ENCODE results near the gene VPS26B. TPM values are rescaled to one million over a fixed set of nuclear protein-coding genes. Genes with fewer than 3 reads are reported as not detected.
"Not testable (repeated sequence)": the region's sequence is repeated elsewhere in the genome, so short reads cannot be mapped to it uniquely, and the experiment has no call there.

Gene VPS26B
- 10 to 100 TPM; 48.9 to 61.2 (median 59.8) TPM for polyA plus RNA-seq (ENCODE audit: insufficient read length in 3 of 3)
- long read RNA-seq, donor 1, transcript VPS26B-206 (2 exons, 2,073 nt), result minor isoform, 5 of 25 reads
- long read RNA-seq, donor 1, transcript VPS26B-201 (6 exons, 3,691 nt), result major isoform, 8 of 25 reads
- long read RNA-seq, donor 1, partial matches to known transcripts, result 12 of 25 reads
- long read RNA-seq, donor 1, other reads (novel, unspliced or antisense), result 0 of 25 reads
- long read RNA-seq, donor 2, transcript VPS26B-201 (6 exons, 3,691 nt), result major isoform, 27 of 44 reads
- long read RNA-seq, donor 2, transcript VPS26B-206 (2 exons, 2,073 nt), result minor isoform, 6 of 44 reads
- long read RNA-seq, donor 2, partial matches to known transcripts, result 9 of 44 reads
- long read RNA-seq, donor 2, other reads (novel, unspliced or antisense), result 0 of 44 reads
- long read RNA-seq, donor 3, transcript VPS26B-201 (6 exons, 3,691 nt), result major isoform, 12 of 24 reads
- long read RNA-seq, donor 3, transcript VPS26B-206 (2 exons, 2,073 nt), result minor isoform, 5 of 24 reads
- long read RNA-seq, donor 3, partial matches to known transcripts, result 7 of 24 reads
- long read RNA-seq, donor 3, other reads (novel, unspliced or antisense), result 0 of 24 reads
- long read RNA-seq, donor 4, transcript VPS26B-201 (6 exons, 3,691 nt), result major isoform, 11 of 33 reads
- long read RNA-seq, donor 4, transcript VPS26B-206 (2 exons, 2,073 nt), result minor isoform, 8 of 33 reads
- long read RNA-seq, donor 4, partial matches to known transcripts, result 14 of 33 reads
- long read RNA-seq, donor 4, other reads (novel, unspliced or antisense), result 0 of 33 reads
- long read RNA-seq, donor 5, transcript VPS26B-201 (6 exons, 3,691 nt), result major isoform, 5 of 72 reads
- long read RNA-seq, donor 5, partial matches to known transcripts, result 31 of 72 reads
- long read RNA-seq, donor 5, other reads (novel, unspliced or antisense), result 33 of 72 reads
- long read RNA-seq, donor 6, transcript VPS26B-201 (6 exons, 3,691 nt), result major isoform, 15 of 22 reads
- long read RNA-seq, donor 6, transcript VPS26B-206 (2 exons, 2,073 nt), result minor isoform, 7 of 22 reads
- long read RNA-seq, donor 6, partial matches to known transcripts, result 0 of 22 reads
- long read RNA-seq, donor 6, other reads (novel, unspliced or antisense), result 0 of 22 reads
- long read RNA-seq, donor 7, transcript VPS26B-206 (2 exons, 2,073 nt), result minor isoform, 7 of 135 reads
- long read RNA-seq, donor 7, transcript VPS26B-201 (6 exons, 3,691 nt), result major isoform, 18 of 135 reads
- long read RNA-seq, donor 7, partial matches to known transcripts, result 50 of 135 reads
- long read RNA-seq, donor 7, other reads (novel, unspliced or antisense), result 60 of 135 reads
- long read RNA-seq, donor 8, transcript VPS26B-201 (6 exons, 3,691 nt), result major isoform, 8 of 25 reads
- long read RNA-seq, donor 8, partial matches to known transcripts, result 7 of 25 reads
- long read RNA-seq, donor 8, other reads (novel, unspliced or antisense), result 7 of 25 reads
- long read RNA-seq, donor 9, transcript VPS26B-206 (2 exons, 2,073 nt), result minor isoform, 10 of 28 reads
- long read RNA-seq, donor 9, transcript VPS26B-201 (6 exons, 3,691 nt), result major isoform, 11 of 28 reads
- long read RNA-seq, donor 9, partial matches to known transcripts, result 6 of 28 reads
- long read RNA-seq, donor 9, other reads (novel, unspliced or antisense), result 0 of 28 reads
- long read RNA-seq, donor 10, transcript VPS26B-206 (2 exons, 2,073 nt), result major isoform, 6 of 10 reads
- long read RNA-seq, donor 10, partial matches to known transcripts, result 0 of 10 reads
- long read RNA-seq, donor 10, other reads (novel, unspliced or antisense), result 0 of 10 reads
- long read RNA-seq, donor 11, transcript VPS26B-201 (6 exons, 3,691 nt), result major isoform, 11 of 15 reads
- long read RNA-seq, donor 11, partial matches to known transcripts, result 0 of 15 reads
- long read RNA-seq, donor 11, other reads (novel, unspliced or antisense), result 0 of 15 reads
- long read RNA-seq, donor 12, transcript VPS26B-206 (2 exons, 2,073 nt), result minor isoform, 14 of 57 reads
- long read RNA-seq, donor 12, transcript VPS26B-201 (6 exons, 3,691 nt), result major isoform, 21 of 57 reads
- long read RNA-seq, donor 12, partial matches to known transcripts, result 20 of 57 reads
- long read RNA-seq, donor 12, other reads (novel, unspliced or antisense), result 0 of 57 reads
- long read RNA-seq, donor 13, transcript VPS26B-201 (6 exons, 3,691 nt), result major isoform, 5 of 26 reads
- long read RNA-seq, donor 13, partial matches to known transcripts, result 18 of 26 reads
- long read RNA-seq, donor 13, other reads (novel, unspliced or antisense), result 0 of 26 reads
- long read RNA-seq, donor 14, result 0 reads
- long read RNA-seq, donor 15, transcript VPS26B-206 (2 exons, 2,073 nt), result minor isoform, 8 of 23 reads
- long read RNA-seq, donor 15, transcript VPS26B-201 (6 exons, 3,691 nt), result major isoform, 14 of 23 reads
- long read RNA-seq, donor 15, partial matches to known transcripts, result 0 of 23 reads
- long read RNA-seq, donor 15, other reads (novel, unspliced or antisense), result 0 of 23 reads
- long read RNA-seq, donor 16, transcript VPS26B-206 (2 exons, 2,073 nt), result minor isoform, 7 of 18 reads
- long read RNA-seq, donor 16, transcript VPS26B-201 (6 exons, 3,691 nt), result major isoform, 11 of 18 reads
- long read RNA-seq, donor 16, partial matches to known transcripts, result 0 of 18 reads
- long read RNA-seq, donor 16, other reads (novel, unspliced or antisense), result 0 of 18 reads

- DNase-seq, result peak; percentile 96
Observed at GRCh38 chr11:134223836-134224709, at the start of gene VPS26B, which contains the start of gene NCAPD3. TSS of gene VPS26B (plus strand) at chr11:134224671. CDS start at chr11:134225123, 452 bp downstream. TSS of gene NCAPD3 (minus strand) at chr11:134223967. CDS start at chr11:134223926, 41 bp downstream.

- no peak for DNase-seq
Observed at GRCh38 chr11:134176284-134176683, 48.2 kb upstream of the VPS26B start.

GRCh38 chr11:134178032-134178674, 46.3 kb upstream of the VPS26B start:
- DNase-seq, result no peak

GRCh38 chr11:134181707-134182106, 42.8 kb upstream of the VPS26B start:
- no peak for DNase-seq

- DNase-seq, result not testable (repeated sequence)
Observed at GRCh38 chr11:134188092-134188491, 36.4 kb upstream of the VPS26B start.

- DNase-seq, result no peak
Observed at GRCh38 chr11:134196756-134197155, 27.7 kb upstream of the VPS26B start.

GRCh38 chr11:134199531-134199930, 24.9 kb upstream of the VPS26B start:
- no peak for DNase-seq

- no peak for DNase-seq
Observed at GRCh38 chr11:134200688-134201087, 23.8 kb upstream of the VPS26B start.

- DNase-seq, result no peak
Observed at GRCh38 chr11:134202661-134203060, 21.8 kb upstream of the VPS26B start.

GRCh38 chr11:134205729-134206128, 18.7 kb upstream of the VPS26B start:
- no peak for DNase-seq

GRCh38 chr11:134206185-134206584, 18.3 kb upstream of the VPS26B start:
- no peak for DNase-seq

GRCh38 chr11:134207538-134208239, 16.8 kb upstream of the VPS26B start:
- DNase-seq, result no peak

GRCh38 chr11:134215836-134216235, 8.6 kb upstream of the VPS26B start:
- DNase-seq, result no peak

GRCh38 chr11:134216816-134217215, 7.7 kb upstream of the VPS26B start:
- no peak for DNase-seq

- DNase-seq, result no peak
Observed at GRCh38 chr11:134223121-134223520, 1.4 kb upstream of the VPS26B start.
